ENCODE data around the gene SHC4. TPM values are rescaled to one million over a fixed set of nuclear protein-coding genes. Genes with fewer than 3 reads are reported as not detected.
A peak's percentile ranks its signal among the peaks of the same experiment; 100 is the strongest.

SHC4 gene
- total and polyA plus RNA-seq, 2 of the 13 experiments (the other 11 are each of a cell fraction or from before 2014, with no cell fraction given), result 0.04 TPM; not detected in 1

DNA sequence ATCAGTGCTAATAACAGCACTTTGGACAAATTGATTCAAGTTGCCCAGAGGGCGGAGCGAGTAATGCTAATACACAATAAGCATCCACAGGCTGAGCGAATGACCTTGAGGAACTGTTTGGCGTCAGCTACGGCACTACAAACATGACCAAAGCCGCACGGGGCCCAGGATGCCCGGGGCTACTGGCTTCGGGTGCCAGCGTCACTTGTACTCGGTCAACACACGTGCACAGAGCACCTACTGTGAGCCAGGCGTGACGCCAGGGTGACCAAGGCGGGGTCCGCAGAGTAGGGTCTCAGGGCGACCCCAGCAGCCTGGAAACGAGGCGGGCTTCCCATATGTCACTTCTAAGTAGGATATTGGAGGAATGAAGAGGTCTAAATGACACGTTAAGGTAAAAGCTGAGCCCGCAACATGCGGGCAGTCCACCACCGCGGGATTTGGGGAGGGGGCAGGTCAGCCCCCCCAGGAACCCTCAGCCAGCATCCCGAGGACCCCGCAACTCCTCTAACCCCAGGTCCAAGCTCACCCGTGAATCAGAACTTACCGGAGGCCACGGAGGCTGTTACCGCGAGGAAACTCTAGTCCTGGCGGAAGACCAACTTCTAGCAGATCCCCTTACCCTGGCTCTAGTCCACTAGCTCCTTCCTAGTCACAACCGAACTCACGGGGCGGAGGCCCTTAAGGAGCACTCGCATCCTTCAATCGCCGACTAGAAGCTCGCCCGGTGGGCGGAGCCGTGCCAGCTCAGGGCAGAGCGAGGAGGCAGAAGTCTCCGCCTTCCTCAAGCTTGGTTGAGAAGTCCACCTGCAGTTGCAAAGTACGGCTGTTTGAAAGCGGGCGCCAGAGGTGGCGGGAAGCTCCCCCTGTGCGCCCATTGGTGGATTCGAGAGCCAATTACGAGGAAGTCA, 153.1 kb downstream of the SHC4 start, which contains the start of gene CEP152 (continued):
- no peak for TF ChIP-seq ZNF570 (CRISPR knock-in tag; IDR thresholded peaks at IDR 0.05; ENCODE audit: borderline replicate concordance)
- TF ChIP-seq GTF3A (CRISPR knock-in tag; conservative IDR thresholded peaks at IDR 0.05), result 0 out of 2 replicates have a peak, but pooled peaks have one; percentile 11
- TF ChIP-seq, protein P1, sequence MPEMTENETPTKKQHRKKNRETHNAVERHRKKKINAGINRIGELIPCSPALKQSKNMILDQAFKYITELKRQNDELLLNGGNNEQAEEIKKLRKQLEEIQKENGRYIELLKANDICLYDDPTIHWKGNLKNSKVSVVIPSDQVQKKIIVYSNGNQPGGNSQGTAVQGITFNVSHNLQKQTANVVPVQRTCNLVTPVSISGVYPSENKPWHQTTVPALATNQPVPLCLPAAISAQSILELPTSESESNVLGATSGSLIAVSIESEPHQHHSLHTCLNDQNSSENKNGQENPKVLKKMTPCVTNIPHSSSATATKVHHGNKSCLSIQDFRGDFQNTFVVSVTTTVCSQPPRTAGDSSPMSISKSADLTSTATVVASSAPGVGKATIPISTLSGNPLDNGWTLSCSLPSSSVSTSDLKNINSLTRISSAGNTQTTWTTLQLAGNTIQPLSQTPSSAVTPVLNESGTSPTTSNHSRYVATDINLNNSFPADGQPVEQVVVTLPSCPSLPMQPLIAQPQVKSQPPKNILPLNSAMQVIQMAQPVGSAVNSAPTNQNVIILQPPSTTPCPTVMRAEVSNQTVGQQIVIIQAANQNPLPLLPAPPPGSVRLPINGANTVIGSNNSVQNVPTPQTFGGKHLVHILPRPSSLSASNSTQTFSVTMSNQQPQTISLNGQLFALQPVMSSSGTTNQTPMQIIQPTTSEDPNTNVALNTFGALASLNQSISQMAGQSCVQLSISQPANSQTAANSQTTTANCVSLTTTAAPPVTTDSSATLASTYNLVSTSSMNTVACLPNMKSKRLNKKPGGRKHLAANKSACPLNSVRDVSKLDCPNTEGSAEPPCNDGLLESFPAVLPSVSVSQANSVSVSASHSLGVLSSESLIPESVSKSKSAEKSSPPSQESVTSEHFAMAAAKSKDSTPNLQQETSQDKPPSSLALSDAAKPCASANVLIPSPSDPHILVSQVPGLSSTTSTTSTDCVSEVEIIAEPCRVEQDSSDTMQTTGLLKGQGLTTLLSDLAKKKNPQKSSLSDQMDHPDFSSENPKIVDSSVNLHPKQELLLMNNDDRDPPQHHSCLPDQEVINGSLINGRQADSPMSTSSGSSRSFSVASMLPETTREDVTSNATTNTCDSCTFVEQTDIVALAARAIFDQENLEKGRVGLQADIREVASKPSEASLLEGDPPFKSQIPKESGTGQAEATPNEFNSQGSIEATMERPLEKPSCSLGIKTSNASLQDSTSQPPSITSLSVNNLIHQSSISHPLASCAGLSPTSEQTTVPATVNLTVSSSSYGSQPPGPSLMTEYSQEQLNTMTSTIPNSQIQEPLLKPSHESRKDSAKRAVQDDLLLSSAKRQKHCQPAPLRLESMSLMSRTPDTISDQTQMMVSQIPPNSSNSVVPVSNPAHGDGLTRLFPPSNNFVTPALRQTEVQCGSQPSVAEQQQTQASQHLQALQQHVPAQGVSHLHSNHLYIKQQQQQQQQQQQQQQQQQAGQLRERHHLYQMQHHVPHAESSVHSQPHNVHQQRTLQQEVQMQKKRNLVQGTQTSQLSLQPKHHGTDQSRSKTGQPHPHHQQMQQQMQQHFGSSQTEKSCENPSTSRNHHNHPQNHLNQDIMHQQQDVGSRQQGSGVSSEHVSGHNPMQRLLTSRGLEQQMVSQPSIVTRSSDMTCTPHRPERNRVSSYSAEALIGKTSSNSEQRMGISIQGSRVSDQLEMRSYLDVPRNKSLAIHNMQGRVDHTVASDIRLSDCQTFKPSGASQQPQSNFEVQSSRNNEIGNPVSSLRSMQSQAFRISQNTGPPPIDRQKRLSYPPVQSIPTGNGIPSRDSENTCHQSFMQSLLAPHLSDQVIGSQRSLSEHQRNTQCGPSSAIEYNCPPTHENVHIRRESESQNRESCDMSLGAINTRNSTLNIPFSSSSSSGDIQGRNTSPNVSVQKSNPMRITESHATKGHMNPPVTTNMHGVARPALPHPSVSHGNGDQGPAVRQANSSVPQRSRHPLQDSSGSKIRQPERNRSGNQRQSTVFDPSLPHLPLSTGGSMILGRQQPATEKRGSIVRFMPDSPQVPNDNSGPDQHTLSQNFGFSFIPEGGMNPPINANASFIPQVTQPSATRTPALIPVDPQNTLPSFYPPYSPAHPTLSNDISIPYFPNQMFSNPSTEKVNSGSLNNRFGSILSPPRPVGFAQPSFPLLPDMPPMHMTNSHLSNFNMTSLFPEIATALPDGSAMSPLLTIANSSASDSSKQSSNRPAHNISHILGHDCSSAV (CRISPR knock-in tag; IDR thresholded peaks at IDR 0.05; ENCODE audit: borderline replicate concordance), result no peak
- TF ChIP-seq, protein P2, sequence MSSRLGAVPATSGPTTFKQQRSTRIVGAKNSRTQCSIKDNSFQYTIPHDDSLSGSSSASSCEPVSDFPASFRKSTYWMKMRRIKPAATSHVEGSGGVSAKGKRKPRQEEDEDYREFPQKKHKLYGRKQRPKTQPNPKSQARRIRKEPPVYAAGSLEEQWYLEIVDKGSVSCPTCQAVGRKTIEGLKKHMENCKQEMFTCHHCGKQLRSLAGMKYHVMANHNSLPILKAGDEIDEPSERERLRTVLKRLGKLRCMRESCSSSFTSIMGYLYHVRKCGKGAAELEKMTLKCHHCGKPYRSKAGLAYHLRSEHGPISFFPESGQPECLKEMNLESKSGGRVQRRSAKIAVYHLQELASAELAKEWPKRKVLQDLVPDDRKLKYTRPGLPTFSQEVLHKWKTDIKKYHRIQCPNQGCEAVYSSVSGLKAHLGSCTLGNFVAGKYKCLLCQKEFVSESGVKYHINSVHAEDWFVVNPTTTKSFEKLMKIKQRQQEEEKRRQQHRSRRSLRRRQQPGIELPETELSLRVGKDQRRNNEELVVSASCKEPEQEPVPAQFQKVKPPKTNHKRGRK (CRISPR knock-in tag; IDR thresholded peaks at IDR 0.05), result no peak
- no peak for TF ChIP-seq ZNF446 (CRISPR knock-in tag; IDR thresholded peaks at IDR 0.05)
- no peak for TF ChIP-seq ZNF547 (CRISPR knock-in tag; IDR thresholded peaks at IDR 0.05)
- TF ChIP-seq ZNF12 (CRISPR knock-in tag; IDR thresholded peaks at IDR 0.05), result no peak
- TF ChIP-seq SRSF9 (IDR thresholded peaks at IDR 0.05; ENCODE audit: borderline replicate concordance, insufficient read depth, low read depth, low read length, poor library complexity, severe bottlenecking), result no peak
- peak; percentile 44; the same call in 1 of the 2 replicates for TF ChIP-seq ARNTL (CRISPR knock-in tag; IDR thresholded peaks at IDR 0.05)
- peak; percentile 51; the same call in 1 of the 2 replicates for TF ChIP-seq ZNF574 (CRISPR knock-in tag; IDR thresholded peaks at IDR 0.05)
- no peak for TF ChIP-seq SCMH1 (CRISPR knock-in tag; IDR thresholded peaks at IDR 0.05; ENCODE audit: borderline replicate concordance)
- TF ChIP-seq NFYC (CRISPR knock-in tag; IDR thresholded peaks at IDR 0.05), result peak; percentile 96
- TF ChIP-seq MLX (CRISPR knock-in tag; IDR thresholded peaks at IDR 0.05), result no peak
- TF ChIP-seq TARDBP (CRISPR knock-in tag; IDR thresholded peaks at IDR 0.05), result 0 out of 2 replicates have a peak, but pooled peaks have one; percentile 14
- TF ChIP-seq ZNF430 (CRISPR knock-in tag; IDR thresholded peaks at IDR 0.05), result no peak
